GM19397 (cell line): ENCODE data around the gene PGM2.
"Not testable (repeated sequence)": the region's sequence is repeated elsewhere in the genome, so short reads cannot be mapped to it uniquely, and the experiment has no call there.

Experiments used
- ATAC-seq: cut with Tn5 transposase; IDR thresholded peaks from one replicate; pipeline ENCODE4 v1.9.1; 2021; ENCODE audit warnings: mild to moderate bottlenecking, moderate library complexity; ENCODE audit not compliant: unreplicated experiment

The PGM2 gene

DNA sequence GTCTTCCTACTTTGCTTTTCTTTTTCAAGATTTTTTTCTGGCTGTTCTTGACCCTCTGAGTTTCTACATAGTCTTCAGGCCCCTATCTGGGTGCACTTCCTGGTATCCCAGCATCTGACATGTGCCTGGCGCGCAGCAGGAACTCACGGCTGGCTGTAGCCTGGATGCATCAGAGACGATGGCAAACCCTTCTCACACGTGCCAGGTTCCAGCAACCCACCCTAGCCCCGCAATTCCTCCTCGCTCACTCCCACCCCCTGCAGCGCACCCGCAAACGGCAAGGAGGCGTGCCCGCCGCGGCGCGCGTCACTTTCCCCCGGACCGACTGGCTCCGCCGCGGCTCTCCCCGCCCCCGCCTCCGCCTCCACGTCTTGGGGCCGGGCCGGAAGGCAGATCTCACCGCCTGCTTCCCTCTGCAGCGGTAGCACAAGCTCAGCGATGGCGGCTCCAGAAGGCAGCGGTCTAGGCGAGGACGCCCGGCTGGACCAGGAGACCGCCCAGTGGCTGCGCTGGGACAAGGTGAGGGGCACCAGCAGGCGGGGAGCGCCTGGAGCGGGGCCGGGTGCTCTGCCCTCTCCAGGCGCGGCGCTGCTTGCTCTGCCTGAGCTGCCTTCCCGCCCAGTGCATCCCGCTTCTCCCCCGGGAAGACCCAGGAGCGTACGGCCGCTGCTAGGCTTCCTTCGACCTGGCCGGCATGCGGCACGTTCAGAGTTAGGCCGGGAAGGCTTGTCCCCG, at the start of gene PGM2:
PGM2 (plus strand) TSS at position 392 of the 735 bp plus-strand sequence; CDS start at position 439, 47 bp downstream.
- ATAC-seq, result peak; percentile 98

GRCh38 chr4:37779896-37780295, 46.6 kb upstream of the PGM2 start:
- no peak for ATAC-seq

DNA sequence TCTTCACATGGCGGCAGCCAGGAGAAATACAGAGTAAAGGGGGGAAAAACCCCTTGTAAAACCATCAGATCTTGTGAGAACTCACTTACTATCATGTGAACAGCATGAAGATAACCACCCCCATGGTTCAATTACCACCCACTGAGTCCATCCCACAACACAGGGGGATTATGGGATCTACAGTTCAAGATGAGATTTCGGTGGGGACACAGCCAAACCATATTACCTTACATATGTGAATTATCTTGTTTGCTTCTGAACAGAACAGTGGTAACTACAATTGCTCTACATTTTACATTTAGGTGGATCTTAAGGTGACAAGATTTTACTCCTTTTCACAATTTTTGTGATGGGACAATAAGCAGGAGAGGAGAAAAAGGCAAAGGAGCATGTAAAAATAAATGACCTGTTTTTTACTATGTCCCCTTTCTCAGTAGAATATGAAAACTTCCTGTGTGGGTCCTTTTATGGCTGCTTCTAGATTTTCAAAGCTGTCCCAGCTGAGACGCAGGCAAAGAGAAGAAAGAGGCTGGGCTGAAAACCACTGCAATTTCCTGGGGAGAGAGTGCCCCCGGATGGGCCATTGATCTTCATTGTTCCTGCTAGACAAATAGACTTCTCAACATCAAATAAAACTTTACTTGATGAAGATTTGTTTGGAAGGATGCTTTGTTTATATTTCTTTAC, 45.9 kb upstream of the PGM2 start:
- ATAC-seq, result no peak

DNA sequence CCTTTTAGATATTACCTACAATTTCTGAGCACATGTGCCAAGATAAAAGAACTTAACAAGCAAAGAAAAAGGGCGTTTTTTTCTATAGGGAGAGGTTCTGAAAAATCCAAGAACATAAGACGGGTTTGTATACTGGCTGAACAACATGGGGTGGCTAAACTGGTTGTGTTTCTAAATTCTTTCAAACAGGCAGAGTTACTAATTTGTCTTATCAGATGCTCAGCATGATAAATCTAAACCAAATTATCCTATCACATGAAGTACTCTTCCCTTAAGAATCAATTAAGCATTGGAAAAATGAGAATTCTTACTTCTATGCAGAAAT, 45.4 kb upstream of the PGM2 start:
- no peak for ATAC-seq

- not testable (repeated sequence) for ATAC-seq
Observed at GRCh38 chr4:37786267-37786666, 40.2 kb upstream of the PGM2 start.

DNA sequence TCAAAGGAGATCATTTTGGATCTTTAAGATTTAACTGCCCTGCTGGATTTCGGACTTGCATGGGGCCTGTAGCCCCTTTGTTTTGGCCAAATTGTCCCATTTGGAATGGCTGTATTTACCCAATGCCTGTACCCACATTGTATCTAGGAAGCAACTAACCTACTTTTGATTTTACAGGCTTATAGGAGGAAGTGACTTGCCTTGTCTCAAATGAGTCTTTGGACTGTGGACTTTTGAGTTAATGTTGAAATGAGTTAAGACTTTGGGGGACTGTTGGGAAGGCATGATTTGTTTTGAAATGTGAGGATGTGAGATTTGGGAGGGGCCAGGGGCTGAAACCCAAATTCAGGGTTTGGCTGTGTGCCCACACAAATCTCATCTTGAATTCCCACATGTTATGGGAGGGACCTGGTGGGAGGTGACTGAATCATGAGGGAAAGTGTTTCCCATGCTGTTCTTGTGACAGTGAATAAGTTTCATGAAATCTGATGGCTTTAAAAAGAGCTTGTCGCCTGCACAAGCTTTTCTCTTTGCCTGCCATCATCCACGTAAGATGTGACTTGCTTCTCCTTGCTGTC, 38.5 kb upstream of the PGM2 start:
- not testable (repeated sequence) for ATAC-seq

DNA sequence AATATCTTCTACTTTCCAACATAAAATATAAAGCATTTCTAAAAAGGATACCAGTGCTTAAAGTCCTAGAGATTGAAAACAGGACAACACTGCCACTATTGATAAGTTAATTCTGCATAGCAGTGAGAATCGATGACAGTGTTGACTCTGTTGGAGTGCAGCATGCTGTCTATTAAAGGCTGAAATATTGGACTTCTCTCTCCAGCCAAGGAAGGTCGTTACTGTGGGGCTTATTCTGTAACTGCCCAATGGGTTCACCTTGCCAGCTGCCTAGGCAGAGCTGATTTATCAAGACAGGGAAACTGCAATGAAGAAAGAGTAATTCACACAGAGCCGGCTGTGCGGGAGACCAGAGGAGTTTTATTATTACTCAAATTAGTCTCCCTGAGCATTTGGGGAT, 37.7 kb upstream of the PGM2 start:
- ATAC-seq, result no peak

DNA sequence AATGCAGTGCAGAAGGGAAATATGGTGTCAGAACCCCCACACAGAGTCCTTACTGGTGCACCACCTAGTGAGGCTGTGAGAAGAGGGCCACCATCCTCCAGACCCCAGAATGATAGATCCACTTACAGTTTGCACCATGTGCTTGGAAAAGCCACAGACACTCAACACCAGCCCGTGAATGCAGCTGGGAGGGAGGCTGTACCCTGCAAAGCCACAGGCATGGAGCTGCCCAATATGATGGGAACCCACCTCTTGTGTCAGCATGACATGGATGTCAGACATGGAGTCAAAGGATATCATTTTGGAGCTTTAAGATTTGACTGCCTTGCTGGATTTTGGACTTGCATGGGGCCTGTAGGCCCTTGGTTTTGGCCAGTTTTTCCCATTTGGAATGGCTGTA, 34.2 kb upstream of the PGM2 start:
- ATAC-seq, result no peak

GRCh38 chr4:37793562-37793961, 32.9 kb upstream of the PGM2 start:
- ATAC-seq, result no peak

GRCh38 chr4:37794056-37794455, 32.4 kb upstream of the PGM2 start:
- no peak for ATAC-seq

DNA sequence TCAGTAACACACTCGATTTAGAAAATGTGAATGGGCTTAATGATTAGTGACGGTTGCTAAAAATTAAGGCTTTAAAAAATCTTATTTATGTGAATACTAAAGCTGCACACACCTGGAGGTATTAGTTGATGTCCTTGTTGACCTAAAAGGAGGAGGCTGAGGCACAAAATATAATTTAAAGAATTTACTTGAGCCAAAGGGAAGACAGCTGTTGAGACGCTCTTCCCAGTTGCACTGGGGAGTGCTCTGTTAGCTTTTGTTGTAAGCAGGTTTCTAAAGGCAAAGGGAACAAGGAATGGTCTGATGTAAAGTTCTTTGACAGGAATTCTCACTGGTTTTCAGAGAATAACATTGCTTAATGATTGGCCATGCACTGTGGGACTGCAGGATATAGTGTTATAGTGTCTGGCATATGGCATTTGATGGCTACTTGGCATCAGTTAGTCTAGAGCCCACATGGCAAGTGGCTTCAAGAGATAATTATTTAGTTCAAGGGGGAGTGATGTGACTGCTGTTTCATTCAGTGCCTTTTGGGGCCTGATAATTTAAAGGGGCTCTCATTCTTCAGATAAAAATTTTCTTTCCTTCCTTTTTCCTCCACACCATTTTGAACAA, 30.8 kb upstream of the PGM2 start:
- no peak for ATAC-seq

GRCh38 chr4:37797374-37797773, 29.1 kb upstream of the PGM2 start:
- no peak for ATAC-seq

GRCh38 chr4:37797923-37798322, 28.6 kb upstream of the PGM2 start:
- no peak for ATAC-seq

GRCh38 chr4:37798616-37799015, 27.9 kb upstream of the PGM2 start:
- ATAC-seq, result no peak

GRCh38 chr4:37799941-37800554, 26.4 kb upstream of the PGM2 start:
- no peak for ATAC-seq

DNA sequence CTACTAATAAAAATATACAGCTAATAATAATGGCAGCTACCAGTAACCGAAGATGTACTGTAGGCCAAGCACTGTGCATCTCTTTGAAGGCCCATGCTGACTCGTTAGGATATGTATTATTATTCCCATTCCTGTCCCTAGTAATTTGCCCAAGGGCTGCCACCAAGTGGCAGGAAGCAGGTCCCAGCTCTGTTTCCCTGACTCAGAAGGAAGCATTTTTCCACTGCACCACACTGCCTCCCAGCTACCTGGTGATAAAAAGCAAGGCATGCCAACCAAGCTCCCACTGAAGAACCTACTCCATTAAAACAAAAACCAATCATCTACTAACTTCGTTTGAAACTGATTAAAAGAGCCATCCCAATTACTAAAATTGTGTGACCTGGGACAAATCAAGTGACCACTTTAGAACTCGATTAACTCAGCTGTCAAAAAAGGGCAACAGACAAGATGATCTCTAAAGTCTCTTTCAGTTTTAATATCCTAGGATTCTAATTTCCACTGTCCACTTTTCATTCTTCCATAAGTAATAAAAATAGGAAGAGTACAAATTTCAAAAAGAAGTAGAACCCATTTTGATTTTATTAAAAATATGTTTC, 24.3 kb upstream of the PGM2 start:
- ATAC-seq, result no peak

DNA sequence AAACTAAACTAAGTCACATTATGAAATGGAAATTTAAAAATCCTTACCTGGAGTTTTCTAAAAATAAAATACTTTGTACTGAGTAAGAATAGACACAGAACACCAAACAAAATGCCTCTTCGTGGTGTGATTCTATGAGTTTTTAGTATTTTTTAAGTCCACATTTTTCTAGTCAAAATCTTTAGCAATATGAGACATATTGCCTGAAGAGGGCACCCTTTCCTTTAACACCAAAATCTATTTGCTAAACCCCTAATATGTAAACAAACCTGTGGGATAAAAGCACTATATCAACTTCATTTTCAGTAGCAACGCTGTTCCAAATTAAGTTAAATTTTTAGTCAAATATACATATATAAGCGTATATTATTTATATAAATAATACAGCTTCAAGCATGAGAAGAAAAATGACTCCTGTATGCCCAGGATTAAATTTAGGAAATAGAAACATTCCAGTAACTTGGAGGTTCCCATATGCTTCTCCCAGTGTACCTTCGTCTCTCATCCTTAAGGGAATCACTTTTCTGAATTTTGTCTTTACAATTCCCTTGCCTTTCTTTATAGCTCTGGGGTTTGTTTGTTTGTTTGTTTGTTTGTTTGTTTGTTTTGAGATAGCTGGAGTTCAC, 23.0 kb upstream of the PGM2 start:
- ATAC-seq, result no peak

- ATAC-seq, result no peak
Observed at GRCh38 chr4:37805091-37805490, 21.4 kb upstream of the PGM2 start.

DNA sequence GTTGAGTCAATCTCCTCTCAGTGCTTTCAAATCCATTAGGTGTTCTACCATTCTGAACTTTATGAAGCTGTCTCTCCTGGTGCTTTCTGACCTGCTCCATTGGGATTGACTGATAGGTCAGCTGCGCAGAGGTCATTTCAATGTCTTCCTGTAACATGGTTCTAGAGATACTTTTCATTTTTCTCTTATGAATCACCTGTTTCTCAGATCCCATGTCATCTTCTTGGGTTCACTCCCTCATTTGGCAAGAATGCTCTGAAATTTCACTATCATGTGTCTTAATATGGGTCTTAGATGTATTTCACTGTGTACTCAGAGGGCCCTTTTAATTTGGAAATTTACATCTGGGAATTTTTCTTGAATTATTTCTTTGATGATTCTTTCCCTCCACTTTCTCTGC, 13.8 kb upstream of the PGM2 start:
- no peak for ATAC-seq

- no peak for ATAC-seq
Observed at GRCh38 chr4:37815591-37815990, 10.9 kb upstream of the PGM2 start.

DNA sequence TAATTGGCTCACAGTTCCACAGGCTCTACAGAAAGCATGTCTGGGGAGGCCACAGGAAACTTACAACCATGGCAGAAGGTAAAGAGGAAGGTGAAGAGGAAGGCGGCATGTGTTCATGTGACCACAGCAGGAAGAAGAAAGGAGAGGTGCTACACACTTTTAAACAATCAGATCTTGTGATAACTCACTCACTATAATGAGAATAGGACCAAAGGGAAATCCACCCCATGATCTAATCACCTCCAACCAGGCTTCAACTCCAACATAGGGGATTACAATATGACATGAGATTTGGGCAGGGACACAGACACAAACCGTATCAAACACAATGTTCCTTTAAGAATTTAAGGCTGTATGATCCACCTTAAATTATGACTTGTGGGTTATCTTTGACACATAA, 10.5 kb upstream of the PGM2 start:
- ATAC-seq, result no peak
